Endodermal cell (in vitro differentiated cells): ENCODE measurements around the gene SCUBE1. TPM values are rescaled to one million over a fixed set of nuclear protein-coding genes. Genes with fewer than 3 reads are reported as not detected.

Experiments
- DNase-seq: peaks from one replicate; pipeline ENCODE4 v3.0.0-alpha.2; 2017
- H3K27ac ChIP-seq: 2 replicates; pipeline ENCODE4 v1.5.1; 2013; ENCODE audit warnings: mild to moderate bottlenecking, low read depth, low read length, moderate library complexity
- H3K27me3 ChIP-seq: 2 replicates; pipeline ENCODE4 v1.6.1; 2013; ENCODE audit warnings: mild to moderate bottlenecking, low read length, moderate library complexity; ENCODE audit not compliant: insufficient read depth, control insufficient read depth, poor library complexity, severe bottlenecking
- H3K36me3 ChIP-seq: 2 replicates; pipeline ENCODE4 v1.7.0; 2013; ENCODE audit warnings: mild to moderate bottlenecking, low read length, moderate library complexity; ENCODE audit not compliant: control insufficient read depth, insufficient read depth
- H3K4me1 ChIP-seq: one replicate; pipeline ENCODE4 v1.7.0; 2013; ENCODE audit warnings: low read length; ENCODE audit not compliant: control insufficient read depth, insufficient read depth
- H3K4me3 ChIP-seq: 2 replicates; pipeline ENCODE4 v1.5.1; 2013; ENCODE audit warnings: mild to moderate bottlenecking, low read length, moderate library complexity
- H3K9ac ChIP-seq: 2 replicates; pipeline ENCODE4 v1.6.1; 2013; ENCODE audit warnings: mild to moderate bottlenecking, low read length, moderate library complexity; ENCODE audit not compliant: poor library complexity, severe bottlenecking; ENCODE audit errors: extremely low read depth
- H3K9me3 ChIP-seq: 2 replicates; pipeline ENCODE4 v1.6.1; 2013; ENCODE audit warnings: mild to moderate bottlenecking, low read length, moderate library complexity; ENCODE audit not compliant: control insufficient read depth
- H3K27ac Mint-ChIP-seq: 2 replicates; pipeline ENCODE4 v1.8.0; 2020; ENCODE audit warnings: mixed read lengths
- H3K27me3 Mint-ChIP-seq: 2 replicates; pipeline ENCODE4 v1.8.0; 2021; ENCODE audit warnings: mild to moderate bottlenecking, mixed read lengths; ENCODE audit not compliant: insufficient read depth
- H3K36me3 Mint-ChIP-seq: 2 replicates; pipeline ENCODE4 v1.8.0; 2020; ENCODE audit warnings: low read depth, mixed read lengths
- H3K4me1 Mint-ChIP-seq: 2 replicates; pipeline ENCODE4 v1.8.0; 2020; ENCODE audit warnings: mixed read lengths
- H3K4me3 Mint-ChIP-seq: 2 replicates; pipeline ENCODE4 v1.8.0; 2020; ENCODE audit warnings: mild to moderate bottlenecking, moderate library complexity, mixed read lengths
- H3K9me3 Mint-ChIP-seq: 2 replicates; pipeline ENCODE4 v1.8.0; 2020; ENCODE audit warnings: mild to moderate bottlenecking, mixed read lengths
- CTCF ChIP-seq: fragments of 200-600 bp; sonication (generic); conservative IDR thresholded peaks from 2 replicates; pipeline ENCODE4 v1.5.0; 2021; ENCODE audit warnings: antibody characterized with exemption, mild to moderate bottlenecking
- WGBS, 2 experiments: methylation state at CpG; one replicate each; pipeline versions ENCODE4 v1.1.5 to v1.1.7; 2013; ENCODE audit warnings: missing lambda C conversion rate in 2 of 2, mixed read lengths in 1 of 2; ENCODE audit not compliant: insufficient coverage in 1 of 2, insufficient read length in 1 of 2; 5-methylcytosine and 5-hydroxymethylcytosine counted together
- total RNA-seq, 2 donors: library from RNA; stranded (reverse); fragmentation: NEBNext Ultra II Directional in 1 of 2; extraction: Animal tissue kit (Norgen Biotek cat#: 25700) in 1 of 2; gene quantifications; 2 replicates in 1 of 2; 3 replicates in 1 of 2; pipeline ENCODE4 v1.2.1, GENCODE V29; 2021

SCUBE1 gene
- total RNA-seq, 2 donors from 2014 or later: 0.13 to 0.95 TPM

- Histone ChIP-seq H3K36me3 (no peaks in the 10 kb centered on the region), H3K27me3 (no peaks in the 10 kb centered on the region), H3K4me3 (no peak overlapping the region), H3K4me1 (no peaks in the 10 kb centered on the region), H3K27ac (peak overlapping the region; percentile 36), H3K9me3 (no peaks in the 10 kb centered on the region), H3K9ac (no peak overlapping the region)
- peaks cover 8% of the 10 kb centered on the region for H3K27me3 Mint-ChIP-seq
- H3K4me1 Mint-ChIP-seq: no peaks in the 10 kb centered on the region
- H3K27ac Mint-ChIP-seq: no peak overlapping the region
- no peaks in the 10 kb centered on the region for H3K36me3 Mint-ChIP-seq
- no peak for TF ChIP-seq CTCF
- no peak overlapping the region for H3K4me3 Mint-ChIP-seq
- H3K9me3 Mint-ChIP-seq: no peaks in the 10 kb centered on the region
- DNase-seq: no peak
- WGBS, 2 experiments: 91 to 97% methylated on average over 10 to 11 of the region's 11 CpGs
Observed at GRCh38 chr22:43303751-43304150, 39.4 kb downstream of the SCUBE1 start.

GRCh38 chr22:43303166-43303565, 40.0 kb downstream of the SCUBE1 start:
- Histone ChIP-seq H3K27ac (peak overlapping the region; percentile 17), H3K9me3 (no peaks in the 10 kb centered on the region), H3K36me3 (no peaks in the 10 kb centered on the region), H3K4me3 (no peak overlapping the region), H3K4me1 (no peaks in the 10 kb centered on the region), H3K9ac (no peak overlapping the region), H3K27me3 (no peaks in the 10 kb centered on the region)
- Mint-ChIP-seq H3K4me1 (no peaks in the 10 kb centered on the region), H3K36me3 (no peaks in the 10 kb centered on the region), H3K27ac (no peak overlapping the region), H3K4me3 (no peak overlapping the region), H3K27me3 (peaks cover 8% of the 10 kb centered on the region), H3K9me3 (no peaks in the 10 kb centered on the region)
- 92 to 97% methylated on average over 7 to 8 of the region's 8 CpGs for WGBS, 2 experiments
- no peak for DNase-seq
- no peak for TF ChIP-seq CTCF

DNA sequence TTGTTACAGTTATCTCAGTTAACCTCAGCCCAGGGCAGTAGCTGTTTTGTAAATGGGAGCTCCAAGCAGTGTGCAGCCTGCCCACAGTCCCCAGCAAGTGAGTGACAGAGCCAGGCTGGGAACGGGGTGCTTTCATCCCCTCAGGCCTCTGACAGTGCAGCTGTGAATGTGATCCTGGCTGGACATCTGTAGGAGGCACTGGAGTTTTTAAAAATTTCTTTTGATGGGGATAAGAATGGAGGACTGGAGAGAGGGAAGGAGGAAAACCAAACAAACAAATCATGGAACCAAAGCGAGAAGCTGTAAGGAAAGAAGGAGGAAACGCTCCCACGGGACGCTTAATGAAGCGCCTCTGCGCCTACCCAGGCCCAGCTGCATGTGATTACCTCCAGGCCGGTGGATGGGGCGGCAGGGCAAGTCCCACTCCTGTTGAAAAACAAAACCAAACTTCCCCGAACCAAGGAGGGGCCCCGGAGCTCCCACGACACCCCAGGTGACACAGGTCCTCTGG, 40.6 kb downstream of the SCUBE1 start:
- no peak overlapping the region for H3K4me3 Mint-ChIP-seq
- peaks cover 8% of the 10 kb centered on the region for H3K27me3 Mint-ChIP-seq
- no peaks in the 10 kb centered on the region for H3K4me1 Mint-ChIP-seq

More for the DNA sequence above, 40.6 kb downstream of the SCUBE1 start:
- Histone ChIP-seq H3K4me3 (no peak overlapping the region), H3K27me3 (no peaks in the 10 kb centered on the region), H3K36me3 (no peaks in the 10 kb centered on the region), H3K27ac (peak overlapping the region; percentile 17), H3K9ac (no peak overlapping the region), H3K9me3 (no peaks in the 10 kb centered on the region), H3K4me1 (no peaks in the 10 kb centered on the region)
- no peak for TF ChIP-seq CTCF
- no peak overlapping the region for H3K27ac Mint-ChIP-seq
- DNase-seq: no peak
- 90 to 91% methylated on average over 10 to 12 of the region's 12 CpGs for WGBS, 2 experiments
- no peaks in the 10 kb centered on the region for H3K36me3 Mint-ChIP-seq
- no peaks in the 10 kb centered on the region for H3K9me3 Mint-ChIP-seq
